Smooth muscle cell (in vitro differentiated cells): ENCODE measurements around the gene PLAGL1. TPM values are rescaled to one million over a fixed set of nuclear protein-coding genes. Genes with fewer than 3 reads are reported as not detected.

Experiments
- DNase-seq: peaks from one replicate; lab custom pipeline; 2025; ENCODE audit not compliant: unreplicated experiment; lab: John Stamatoyannopoulos, UW
- H2AFZ ChIP-seq: fragments of 200-600 bp; sonication (generic); 2 replicates; pipeline ENCODE4 v1.6.0; 2016; ENCODE audit warnings: antibody characterized with exemption, low read depth, mild to moderate bottlenecking
- H3F3A ChIP-seq: fragments of 200-600 bp; sonication (generic); 2 replicates; pipeline ENCODE4 v1.6.0; 2017; ENCODE audit warnings: antibody characterized with exemption, low read depth
- H3K27ac ChIP-seq: fragments of 200-600 bp; sonication (generic); 2 replicates; pipeline ENCODE4 v1.5.1; 2016; ENCODE audit warnings: low read depth, mild to moderate bottlenecking
- H3K27me3 ChIP-seq: fragments of 200-600 bp; sonication (generic); 2 replicates; pipeline ENCODE4 v1.6.1; 2016; ENCODE audit warnings: low read depth, mild to moderate bottlenecking
- H3K36me3 ChIP-seq: fragments of 200-600 bp; sonication (generic); 2 replicates; pipeline ENCODE4 v1.5.1; 2016; ENCODE audit warnings: low read depth
- H3K4me1 ChIP-seq: fragments of 200-600 bp; sonication (generic); 2 replicates; pipeline ENCODE4 v1.5.1; 2016; ENCODE audit warnings: low read depth
- H3K4me2 ChIP-seq: fragments of 200-600 bp; sonication (generic); 2 replicates; pipeline ENCODE4 v1.6.0; 2016; ENCODE audit warnings: mild to moderate bottlenecking
- H3K4me3 ChIP-seq: fragments of 200-600 bp; sonication (generic); 2 replicates; pipeline ENCODE4 v1.5.1; 2016; ENCODE audit warnings: mild to moderate bottlenecking
- H3K79me2 ChIP-seq: fragments of 200-600 bp; sonication (generic); 2 replicates; pipeline ENCODE4 v1.6.0; 2016; ENCODE audit warnings: low read depth, mild to moderate bottlenecking
- H3K9ac ChIP-seq: fragments of 200-600 bp; sonication (generic); 2 replicates; pipeline ENCODE4 v1.6.0; 2016; ENCODE audit warnings: low read depth
- H3K9me3 ChIP-seq: fragments of 200-600 bp; sonication (generic); replicated peaks from 2 replicates; pipeline ENCODE4 v1.5.1; 2016; ENCODE audit warnings: low read depth
- H4K20me1 ChIP-seq: fragments of 200-600 bp; sonication (generic); 2 replicates; pipeline ENCODE4 v1.6.0; 2016; ENCODE audit warnings: low read depth
- WGBS: methylation state at CpG from one replicate; pipeline ENCODE4 v1.1.7; 2016; ENCODE audit warnings: low lambda C conversion rate; 5-methylcytosine and 5-hydroxymethylcytosine counted together
- polyA plus RNA-seq: library from polyadenylated mRNA; unstranded; fragments of >200 nt; fragmentation: Nextera tagmentation; extraction: Ambion mirVana; gene quantifications from 2 replicates; pipeline ENCODE4 v1.2.1, GENCODE V29; 2016
- small RNA-seq: library from RNA; depleted of rRNA; stranded (forward); fragments of <200 nt; gene quantifications from one replicate; pipeline ENCODE3, GENCODE V24; 2014
- total RNA-seq: library from RNA; depleted of rRNA; stranded (reverse); fragments of >200 nt; gene quantifications from 2 replicates; pipeline ENCODE4 v1.2.3, GENCODE V29; 2014
- TF ChIP-seq, protein P1 (sequence below): fragments of 200-600 bp; sonication (generic); IDR thresholded peaks from 2 replicates; pipeline ENCODE4 v1.5.1; 2017; ENCODE audit warnings: borderline replicate concordance, mild to moderate bottlenecking, antibody characterized with exemption; ENCODE audit not compliant: insufficient read depth, poor library complexity, severe bottlenecking

The PLAGL1 gene
- total and polyA plus RNA-seq, 2 experiments from 2014 or later = 99.7 to 130 TPM

DNA sequence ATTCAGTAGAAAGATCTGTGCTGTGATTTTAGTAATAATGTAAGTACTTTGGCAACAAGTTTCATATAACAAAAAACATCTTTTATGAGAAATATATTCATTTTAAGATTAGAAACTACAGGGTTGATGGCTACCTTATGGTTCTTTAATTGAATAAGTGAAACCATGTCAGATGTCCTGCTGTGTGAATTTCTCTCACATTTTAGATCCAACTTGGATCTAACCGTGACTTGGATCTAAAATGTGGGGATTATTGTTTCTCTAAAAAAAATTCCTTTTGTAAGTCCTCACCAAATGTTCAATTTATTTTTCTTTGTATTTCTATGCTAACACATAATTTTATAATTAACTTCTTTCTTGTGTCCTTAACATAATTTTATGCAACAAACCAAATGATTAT, 113.4 kb downstream of the PLAGL1 start:
- no peaks in the 10 kb centered on the region for H3K4me1 ChIP-seq
- no peaks in the 10 kb centered on the region for H3F3A ChIP-seq
- 100% methylated on average over 1 of the region's 1 CpG for WGBS
- DNase-seq = no peak
- H2AFZ ChIP-seq = no peak overlapping the region
- H3K4me2 ChIP-seq = no peak overlapping the region
- no peak overlapping the region for H3K4me3 ChIP-seq
- H3K79me2 ChIP-seq = no peaks in the 10 kb centered on the region
- H3K36me3 ChIP-seq = no peaks in the 10 kb centered on the region
- no peaks in the 10 kb centered on the region for H3K9me3 ChIP-seq
- no peaks in the 10 kb centered on the region for H3K27me3 ChIP-seq
- H3K27ac ChIP-seq = no peak overlapping the region
- H4K20me1 ChIP-seq = no peaks in the 10 kb centered on the region
- H3K9ac ChIP-seq = no peak overlapping the region
- TF ChIP-seq, protein P1, sequence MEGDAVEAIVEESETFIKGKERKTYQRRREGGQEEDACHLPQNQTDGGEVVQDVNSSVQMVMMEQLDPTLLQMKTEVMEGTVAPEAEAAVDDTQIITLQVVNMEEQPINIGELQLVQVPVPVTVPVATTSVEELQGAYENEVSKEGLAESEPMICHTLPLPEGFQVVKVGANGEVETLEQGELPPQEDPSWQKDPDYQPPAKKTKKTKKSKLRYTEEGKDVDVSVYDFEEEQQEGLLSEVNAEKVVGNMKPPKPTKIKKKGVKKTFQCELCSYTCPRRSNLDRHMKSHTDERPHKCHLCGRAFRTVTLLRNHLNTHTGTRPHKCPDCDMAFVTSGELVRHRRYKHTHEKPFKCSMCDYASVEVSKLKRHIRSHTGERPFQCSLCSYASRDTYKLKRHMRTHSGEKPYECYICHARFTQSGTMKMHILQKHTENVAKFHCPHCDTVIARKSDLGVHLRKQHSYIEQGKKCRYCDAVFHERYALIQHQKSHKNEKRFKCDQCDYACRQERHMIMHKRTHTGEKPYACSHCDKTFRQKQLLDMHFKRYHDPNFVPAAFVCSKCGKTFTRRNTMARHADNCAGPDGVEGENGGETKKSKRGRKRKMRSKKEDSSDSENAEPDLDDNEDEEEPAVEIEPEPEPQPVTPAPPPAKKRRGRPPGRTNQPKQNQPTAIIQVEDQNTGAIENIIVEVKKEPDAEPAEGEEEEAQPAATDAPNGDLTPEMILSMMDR = no peak

Small RNAs within 50 kb of the gene (small RNA-seq; reads per million reads assigned to genes)
- gene RF02143 = not detected

Other genes with a start within 250 kb of the PLAGL1 start
- gene LTV1, start 164.9 kb downstream of the PLAGL1 start, total RNA-seq = 17.1 and 17.4 TPM in 2 replicates
- 15.4 and 22.5 TPM in 2 replicates for gene LTV1, start 164.9 kb downstream of the PLAGL1 start, polyA plus RNA-seq
- gene ZC2HC1B, start 143.8 kb downstream of the PLAGL1 start, total RNA-seq = not detected in 2 replicates
- not detected in 2 replicates for gene ZC2HC1B, start 143.8 kb downstream of the PLAGL1 start, polyA plus RNA-seq
- gene SF3B5, start 87.3 kb upstream of the PLAGL1 start, total RNA-seq = 156 and 166 TPM in 2 replicates
- gene SF3B5, start 87.3 kb upstream of the PLAGL1 start, polyA plus RNA-seq = 188 and 189 TPM in 2 replicates
- gene STX11, start 142.3 kb upstream of the PLAGL1 start, total RNA-seq = 0.27 and 0.72 TPM in 2 replicates
- 0.53 and 1.3 TPM in 2 replicates for gene STX11, start 142.3 kb upstream of the PLAGL1 start, polyA plus RNA-seq